NCI-H146 (cell line): Measurements from ENCODE around the gene MAGI1.
"Not testable (repeated sequence)": the region's sequence is repeated elsewhere in the genome, so short reads cannot be mapped to it uniquely, and the experiment has no call there.

Experiments used
- DNase-seq: peaks from one replicate; lab custom pipeline; 2025; lab: John Stamatoyannopoulos, UW

MAGI1 gene

GRCh38 chr3:65591313-65591712 is 447.4 kb downstream of the MAGI1 start:
- no peak for DNase-seq

- no peak for DNase-seq
Measured at GRCh38 chr3:65588884-65589283, 449.8 kb downstream of the MAGI1 start.

- DNase-seq: no peak
Measured at GRCh38 chr3:65587650-65588439, 450.9 kb downstream of the MAGI1 start.

GRCh38 chr3:65584913-65585312 is 453.8 kb downstream of the MAGI1 start:
- DNase-seq: no peak

- DNase-seq: no peak
Measured at GRCh38 chr3:65584002-65584401, 454.7 kb downstream of the MAGI1 start.

GRCh38 chr3:65583188-65583587 is 455.5 kb downstream of the MAGI1 start:
- no peak for DNase-seq

GRCh38 chr3:65582012-65582717 is 456.6 kb downstream of the MAGI1 start:
- no peak for DNase-seq

- no peak for DNase-seq
Measured at GRCh38 chr3:65581313-65581712, 457.4 kb downstream of the MAGI1 start.

- DNase-seq: no peak
Measured at GRCh38 chr3:65578861-65579260, 459.9 kb downstream of the MAGI1 start.

- DNase-seq: no peak
Measured at GRCh38 chr3:65577843-65578430, 460.8 kb downstream of the MAGI1 start.

- DNase-seq: no peak
Measured at GRCh38 chr3:65576966-65577365, 461.8 kb downstream of the MAGI1 start.

GRCh38 chr3:65576228-65576627 is 462.5 kb downstream of the MAGI1 start:
- no peak for DNase-seq

GRCh38 chr3:65575376-65575840 is 463.3 kb downstream of the MAGI1 start:
- no peak for DNase-seq

GRCh38 chr3:65573548-65574116 is 465.1 kb downstream of the MAGI1 start:
- DNase-seq: no peak

GRCh38 chr3:65572175-65572777 is 466.4 kb downstream of the MAGI1 start:
- DNase-seq: no peak

GRCh38 chr3:65569845-65570405 is 468.8 kb downstream of the MAGI1 start:
- no peak for DNase-seq

- no peak for DNase-seq
Measured at GRCh38 chr3:65569129-65569528, 469.6 kb downstream of the MAGI1 start.

GRCh38 chr3:65568497-65568896 is 470.2 kb downstream of the MAGI1 start:
- no peak for DNase-seq

GRCh38 chr3:65565744-65566143 is 473.0 kb downstream of the MAGI1 start:
- not testable (repeated sequence) for DNase-seq

GRCh38 chr3:65564483-65564882 is 474.2 kb downstream of the MAGI1 start:
- no peak for DNase-seq

GRCh38 chr3:65563861-65564260 is 474.9 kb downstream of the MAGI1 start:
- DNase-seq: no peak

GRCh38 chr3:65562447-65562846 is 476.3 kb downstream of the MAGI1 start:
- DNase-seq: no peak
